Measurements from ENCODE around the gene SLF2. TPM values are rescaled to one million over a fixed set of nuclear protein-coding genes. Genes with fewer than 3 reads are reported as not detected.
A peak's percentile ranks its signal among the peaks of the same experiment; 100 is the strongest.

SLF2 gene
- total and polyA plus RNA-seq, 2 donors: 23.8 to 26.3 TPM

- Histone ChIP-seq H3K27ac (ENCODE audit: low read depth in 1 of 2, low read length in 1 of 2) (peak overlapping the region in 1 of 2 donors; percentile 53), H3K27me3 (ENCODE audit: control insufficient read depth in 2 of 2, insufficient read depth in 1 of 2, low read length in 1 of 2) (peaks cover 2 to 25% of the 10 kb centered on the region in 2 donors), H3K4me1 (ENCODE audit: control insufficient read depth in 2 of 2, insufficient read depth in 2 of 2, low read length in 2 of 2) (peaks cover 8 to 51% of the 10 kb centered on the region in 2 donors), H3K4me3 (ENCODE audit: low read length in 2 of 2) (no peak overlapping the region), H3K36me3 (ENCODE audit: control insufficient read depth in 2 of 2, insufficient read depth in 2 of 2, low read length in 1 of 2) (no peaks in the 10 kb centered on the region), H3K9me3 (ENCODE audit: control insufficient read depth in 2 of 2, insufficient read depth in 1 of 2, low read length in 1 of 2) (no peaks in the 10 kb centered on the region)
- WGBS: 97% methylated on average over 3 of the region's 3 CpGs
- no peak for DNase-seq (ENCODE audit: low read depth in 6 of 9, low spot score in 9 of 9)
These were observed 26.7 kb upstream of the SLF2 start for GRCh38 chr10:100886091-100886490.

- Histone ChIP-seq H3K4me3 (ENCODE audit: low read length in 2 of 2) (no peak overlapping the region), H3K9me3 (ENCODE audit: control insufficient read depth in 2 of 2, insufficient read depth in 1 of 2, low read length in 1 of 2) (no peaks in the 10 kb centered on the region), H3K4me1 (ENCODE audit: control insufficient read depth in 2 of 2, insufficient read depth in 2 of 2, low read length in 2 of 2) (peaks cover 8 to 48% of the 10 kb centered on the region in 2 donors), H3K36me3 (ENCODE audit: control insufficient read depth in 2 of 2, insufficient read depth in 2 of 2, low read length in 1 of 2) (no peaks in the 10 kb centered on the region), H3K27ac (ENCODE audit: low read depth in 1 of 2, low read length in 1 of 2) (peak overlapping the region in 1 of 2 donors; percentile 53), H3K27me3 (ENCODE audit: control insufficient read depth in 2 of 2, insufficient read depth in 1 of 2, low read length in 1 of 2) (peaks cover 2 to 30% of the 10 kb centered on the region in 2 donors)
- 95% methylated on average over 5 of the region's 5 CpGs for WGBS
- DNase-seq (ENCODE audit: low read depth in 6 of 9, low spot score in 9 of 9): no peak
These were observed 26.2 kb upstream of the SLF2 start for GRCh38 chr10:100886521-100886920.

GRCh38 chr10:100886963-100887362, 25.8 kb upstream of the SLF2 start:
- Histone ChIP-seq H3K9me3 (ENCODE audit: control insufficient read depth in 2 of 2, insufficient read depth in 1 of 2, low read length in 1 of 2) (no peaks in the 10 kb centered on the region), H3K27me3 (ENCODE audit: control insufficient read depth in 2 of 2, insufficient read depth in 1 of 2, low read length in 1 of 2) (peaks cover 2 to 31% of the 10 kb centered on the region in 2 donors), H3K36me3 (ENCODE audit: control insufficient read depth in 2 of 2, insufficient read depth in 2 of 2, low read length in 1 of 2) (no peaks in the 10 kb centered on the region), H3K4me3 (ENCODE audit: low read length in 2 of 2) (no peak overlapping the region), H3K27ac (ENCODE audit: low read depth in 1 of 2, low read length in 1 of 2) (peak overlapping the region in 1 of 2 donors; percentile 12), H3K4me1 (ENCODE audit: control insufficient read depth in 2 of 2, insufficient read depth in 2 of 2, low read length in 2 of 2) (peaks cover 7 to 43% of the 10 kb centered on the region in 2 donors)
- peak in 1 of 9 donors; percentile 39 for DNase-seq (ENCODE audit: low read depth in 6 of 9, low spot score in 9 of 9)
- 60% methylated on average over 6 of the region's 6 CpGs for whole genome bisulfite sequencing

GRCh38 chr10:100887761-100888296, 24.9 kb upstream of the SLF2 start:
- Histone ChIP-seq H3K36me3 (ENCODE audit: control insufficient read depth in 2 of 2, insufficient read depth in 2 of 2, low read length in 1 of 2) (no peaks in the 10 kb centered on the region), H3K9me3 (ENCODE audit: control insufficient read depth in 2 of 2, insufficient read depth in 1 of 2, low read length in 1 of 2) (no peaks in the 10 kb centered on the region), H3K4me3 (ENCODE audit: low read length in 2 of 2) (no peak overlapping the region), H3K27ac (ENCODE audit: low read depth in 1 of 2, low read length in 1 of 2) (no peak overlapping the region), H3K4me1 (ENCODE audit: control insufficient read depth in 2 of 2, insufficient read depth in 2 of 2, low read length in 2 of 2) (peaks cover 3 to 35% of the 10 kb centered on the region in 2 donors), H3K27me3 (ENCODE audit: control insufficient read depth in 2 of 2, insufficient read depth in 1 of 2, low read length in 1 of 2) (peaks cover 4 to 34% of the 10 kb centered on the region in 2 donors)
- WGBS: 96% methylated on average over 14 of the region's 14 CpGs
- no peak for DNase-seq (ENCODE audit: low read depth in 6 of 9, low spot score in 9 of 9)

- WGBS: 48% methylated on average over 3 of the region's 3 CpGs
- Histone ChIP-seq H3K4me1 (ENCODE audit: control insufficient read depth in 2 of 2, insufficient read depth in 2 of 2, low read length in 2 of 2) (peaks cover 0 to 23% of the 10 kb centered on the region in 2 donors), H3K27ac (ENCODE audit: low read depth in 1 of 2, low read length in 1 of 2) (no peak overlapping the region), H3K9me3 (ENCODE audit: control insufficient read depth in 2 of 2, insufficient read depth in 1 of 2, low read length in 1 of 2) (no peaks in the 10 kb centered on the region), H3K27me3 (ENCODE audit: control insufficient read depth in 2 of 2, insufficient read depth in 1 of 2, low read length in 1 of 2) (peaks cover 4 to 36% of the 10 kb centered on the region in 2 donors), H3K36me3 (ENCODE audit: control insufficient read depth in 2 of 2, insufficient read depth in 2 of 2, low read length in 1 of 2) (no peaks in the 10 kb centered on the region), H3K4me3 (ENCODE audit: low read length in 2 of 2) (no peak overlapping the region)
- peak in 1 of 9 donors; percentile 32 for DNase-seq (ENCODE audit: low read depth in 6 of 9, low spot score in 9 of 9)
These were observed 23.8 kb upstream of the SLF2 start for GRCh38 chr10:100888957-100889356.

- Histone ChIP-seq H3K27ac (ENCODE audit: low read depth in 1 of 2, low read length in 1 of 2) (no peak overlapping the region), H3K4me1 (ENCODE audit: control insufficient read depth in 2 of 2, insufficient read depth in 2 of 2, low read length in 2 of 2) (peaks cover 0 to 17% of the 10 kb centered on the region in 2 donors), H3K4me3 (ENCODE audit: low read length in 2 of 2) (no peak overlapping the region), H3K27me3 (ENCODE audit: control insufficient read depth in 2 of 2, insufficient read depth in 1 of 2, low read length in 1 of 2) (peaks cover 4 to 41% of the 10 kb centered on the region in 2 donors), H3K9me3 (ENCODE audit: control insufficient read depth in 2 of 2, insufficient read depth in 1 of 2, low read length in 1 of 2) (no peaks in the 10 kb centered on the region), H3K36me3 (ENCODE audit: control insufficient read depth in 2 of 2, insufficient read depth in 2 of 2, low read length in 1 of 2) (no peaks in the 10 kb centered on the region)
- DNase-seq (ENCODE audit: low read depth in 6 of 9, low spot score in 9 of 9): no peak
- 81% methylated on average over 4 of the region's 4 CpGs for WGBS
These were observed 23.2 kb upstream of the SLF2 start for GRCh38 chr10:100889546-100889945.

GRCh38 chr10:100890141-100890672, 22.6 kb upstream of the SLF2 start:
- Histone ChIP-seq H3K4me1 (ENCODE audit: control insufficient read depth in 2 of 2, insufficient read depth in 2 of 2, low read length in 2 of 2) (peaks cover 0 to 13% of the 10 kb centered on the region in 2 donors), H3K4me3 (ENCODE audit: low read length in 2 of 2) (no peak overlapping the region), H3K27me3 (ENCODE audit: control insufficient read depth in 2 of 2, insufficient read depth in 1 of 2, low read length in 1 of 2) (peaks cover 4 to 45% of the 10 kb centered on the region in 2 donors), H3K36me3 (ENCODE audit: control insufficient read depth in 2 of 2, insufficient read depth in 2 of 2, low read length in 1 of 2) (no peaks in the 10 kb centered on the region), H3K9me3 (ENCODE audit: control insufficient read depth in 2 of 2, insufficient read depth in 1 of 2, low read length in 1 of 2) (no peaks in the 10 kb centered on the region), H3K27ac (ENCODE audit: low read depth in 1 of 2, low read length in 1 of 2) (no peak overlapping the region)
- 75% methylated on average over 6 of the region's 6 CpGs for WGBS
- no peak for DNase-seq (ENCODE audit: low read depth in 6 of 9, low spot score in 9 of 9)

- H3K4me1 ChIP-seq (ENCODE audit: control insufficient read depth in 2 of 2, insufficient read depth in 2 of 2, low read length in 2 of 2): peaks cover 0 to 11% of the 10 kb centered on the region in 2 donors
- H3K27me3 ChIP-seq (ENCODE audit: control insufficient read depth in 2 of 2, insufficient read depth in 1 of 2, low read length in 1 of 2): peaks cover 4 to 51% of the 10 kb centered on the region in 2 donors
- H3K4me3 ChIP-seq (ENCODE audit: low read length in 2 of 2): no peak overlapping the region
- no peaks in the 10 kb centered on the region for H3K9me3 ChIP-seq (ENCODE audit: control insufficient read depth in 2 of 2, insufficient read depth in 1 of 2, low read length in 1 of 2)
- DNase-seq (ENCODE audit: low read depth in 6 of 9, low spot score in 9 of 9): no peak
- no peak overlapping the region for H3K27ac ChIP-seq (ENCODE audit: low read depth in 1 of 2, low read length in 1 of 2)
- 95% methylated on average over 7 of the region's 7 CpGs for WGBS
- no peaks in the 10 kb centered on the region for H3K36me3 ChIP-seq (ENCODE audit: control insufficient read depth in 2 of 2, insufficient read depth in 2 of 2, low read length in 1 of 2)
These were observed 22.0 kb upstream of the SLF2 start for GRCh38 chr10:100890673-100891317.

- Histone ChIP-seq H3K9me3 (ENCODE audit: control insufficient read depth in 2 of 2, insufficient read depth in 1 of 2, low read length in 1 of 2) (no peaks in the 10 kb centered on the region), H3K36me3 (ENCODE audit: control insufficient read depth in 2 of 2, insufficient read depth in 2 of 2, low read length in 1 of 2) (no peaks in the 10 kb centered on the region)
- WGBS: 92% methylated on average over 3 of the region's 3 CpGs
These were observed 18.7 kb upstream of the SLF2 start for GRCh38 chr10:100894033-100894432.

More at GRCh38 chr10:100894033-100894432, 18.7 kb upstream of the SLF2 start:
- Histone ChIP-seq H3K27ac (ENCODE audit: low read depth in 1 of 2, low read length in 1 of 2) (no peak overlapping the region), H3K4me3 (ENCODE audit: low read length in 2 of 2) (no peak overlapping the region), H3K27me3 (ENCODE audit: control insufficient read depth in 2 of 2, insufficient read depth in 1 of 2, low read length in 1 of 2) (peaks cover 4 to 51% of the 10 kb centered on the region in 2 donors), H3K4me1 (ENCODE audit: control insufficient read depth in 2 of 2, insufficient read depth in 2 of 2, low read length in 2 of 2) (no peaks in the 10 kb centered on the region)
- no peak for DNase-seq (ENCODE audit: low read depth in 6 of 9, low spot score in 9 of 9)
